CD14-positive monocyte (primary cell): ENCODE data around the gene TSPAN18. TPM values are rescaled to one million over a fixed set of nuclear protein-coding genes. Genes with fewer than 3 reads are reported as not detected.

Experiments
- DNase-seq, 3 donors: peaks; one replicate each; pipeline ENCODE4 v3.0.0-alpha.2; 2011 to 2022
- H2AFZ ChIP-seq: 2 replicates; pipeline ENCODE4 v1.6.0; 2012; ENCODE audit warnings: mild to moderate bottlenecking, low read depth, low read length, inconsistent platforms; ENCODE audit not compliant: insufficient read depth, poor library complexity, severe bottlenecking
- H3K27ac ChIP-seq, 2 donors: 1 replicate in 1 of 2; 2 replicates in 1 of 2; pipeline ENCODE4 v1.5.1; 2012 to 2013; ENCODE audit warnings: low read length in 2 of 2, control low read depth in 1 of 2, inconsistent platforms in 1 of 2, low read depth in 1 of 2, mild to moderate bottlenecking in 1 of 2
- H3K27me3 ChIP-seq, 2 donors: one replicate each; pipeline versions ENCODE4 v1.6.0 to v1.6.1; 2011 to 2013; ENCODE audit warnings: low read length in 2 of 2; ENCODE audit not compliant: control insufficient read depth in 2 of 2, insufficient read depth in 2 of 2
- H3K36me3 ChIP-seq, 2 donors: replicated peaks in 1 of 2; 1 replicate in 1 of 2; 2 replicates in 1 of 2; pipeline versions ENCODE4 v1.5.1 to v1.6.1; 2012 to 2013; ENCODE audit warnings: low read length in 2 of 2, control low read depth in 1 of 2, inconsistent platforms in 1 of 2, mild to moderate bottlenecking in 1 of 2; ENCODE audit not compliant: insufficient read depth in 2 of 2, control insufficient read depth in 1 of 2
- H3K4me1 ChIP-seq, 2 donors: 1 replicate in 1 of 2; 2 replicates in 1 of 2; pipeline versions ENCODE4 v1.5.1 to v1.6.1; 2012 to 2013; ENCODE audit warnings: low read length in 2 of 2, control low read depth in 1 of 2, inconsistent platforms in 1 of 2, mild to moderate bottlenecking in 1 of 2, moderate library complexity in 1 of 2; ENCODE audit not compliant: insufficient read depth in 2 of 2, control insufficient read depth in 1 of 2
- H3K4me2 ChIP-seq: replicated peaks from 2 replicates; pipeline ENCODE3; 2012; ENCODE audit warnings: low read length, moderate library complexity, mild to moderate bottlenecking; ENCODE audit not compliant: poor library complexity, severe bottlenecking; ENCODE audit errors: extremely low read depth
- H3K4me3 ChIP-seq, 3 experiments: fragments of 200-600 bp in 1 of 3; sonication (generic) in 1 of 3; replicated peaks in 1 of 3; 1 replicate in 2 of 3; 2 replicates in 1 of 3; pipeline ENCODE4 v1.5.1; 2011 to 2013; ENCODE audit warnings: low read length in 3 of 3, mild to moderate bottlenecking in 3 of 3, control low read depth in 2 of 3, low read depth in 2 of 3, inconsistent platforms in 1 of 3, moderate library complexity in 1 of 3
- H3K79me2 ChIP-seq: 2 replicates; pipeline ENCODE4 v1.6.0; 2012; ENCODE audit warnings: mild to moderate bottlenecking, control low read depth, inconsistent platforms, low read length, moderate library complexity; ENCODE audit not compliant: insufficient read depth
- H3K9ac ChIP-seq: 2 replicates; pipeline ENCODE4 v1.6.0; 2017; ENCODE audit warnings: low read length, mild to moderate bottlenecking; ENCODE audit not compliant: insufficient read depth, poor library complexity, severe bottlenecking
- H3K9me3 ChIP-seq, 2 donors: replicated peaks in 1 of 2; 1 replicate in 1 of 2; 2 replicates in 1 of 2; pipeline versions ENCODE4 v1.5.1 to v1.6.1; 2012 to 2013; ENCODE audit warnings: low read length in 2 of 2, control low read depth in 1 of 2; ENCODE audit not compliant: control insufficient read depth in 1 of 2, insufficient read depth in 1 of 2
- H4K20me1 ChIP-seq: 2 replicates; pipeline ENCODE4 v1.6.0; 2012; ENCODE audit warnings: mild to moderate bottlenecking, low read length, control low read depth, moderate library complexity; ENCODE audit not compliant: insufficient read depth
- H3K27ac Mint-ChIP-seq, 7 donors: one replicate each; pipeline ENCODE4 v1.8.0; 2020; ENCODE audit warnings: mild to moderate bottlenecking in 7 of 7, mixed read lengths in 7 of 7, moderate library complexity in 6 of 7, inconsistent platforms in 2 of 7
- H3K27me3 Mint-ChIP-seq, 3 donors: one replicate each; pipeline ENCODE4 v1.8.0; 2021 to 2022; ENCODE audit warnings: low read depth in 3 of 3, mild to moderate bottlenecking in 3 of 3, mixed read lengths in 3 of 3, moderate library complexity in 3 of 3, inconsistent platforms in 1 of 3
- H3K36me3 Mint-ChIP-seq, 2 donors: one replicate each; pipeline ENCODE4 v1.8.0; 2020; ENCODE audit warnings: mixed read lengths in 2 of 2, inconsistent platforms in 1 of 2, mild to moderate bottlenecking in 1 of 2
- H3K4me1 Mint-ChIP-seq: one replicate; pipeline ENCODE4 v1.8.0; 2020; ENCODE audit warnings: mild to moderate bottlenecking, mixed read lengths
- H3K4me3 Mint-ChIP-seq, 2 donors: one replicate each; pipeline ENCODE4 v1.8.0; 2020; ENCODE audit warnings: mild to moderate bottlenecking in 2 of 2, mixed read lengths in 2 of 2, moderate library complexity in 1 of 2
- H3K9me3 Mint-ChIP-seq, 7 donors: one replicate each; pipeline ENCODE4 v1.8.0; 2020 to 2022; ENCODE audit warnings: mixed read lengths in 7 of 7, mild to moderate bottlenecking in 6 of 7, moderate library complexity in 6 of 7, inconsistent platforms in 2 of 7
- CTCF ChIP-seq: fragments of 200-600 bp; IDR thresholded peaks from one replicate; pipeline ENCODE4 v1.8.0; 2022; ENCODE audit warnings: antibody characterized with exemption, mild to moderate bottlenecking
- WGBS: methylation state at CpG from one replicate; pipeline ENCODE4 v1.1.5; 2013; ENCODE audit warnings: missing lambda C conversion rate; ENCODE audit not compliant: insufficient coverage; 5-methylcytosine and 5-hydroxymethylcytosine counted together
- intact Hi-C, 2 donors: fragments of 100-400 bp; cut with micrococcal nuclease; formaldehyde crosslinking; loops; one replicate each; pipeline versions ENCODE4 v1.15.0 to v1.15.1; 2023
- polyA plus RNA-seq, 3 donors: library from polyadenylated mRNA; depleted of rRNA in 1 of 3; unstranded in 2 of 3; stranded (reverse) in 1 of 3; fragments of 300-500 nt in 2 of 3; fragments of >200 nt in 1 of 3; fragmentation: Illumina TruSeq in 2 of 3; gene quantifications; 1 replicate in 2 of 3; 2 replicates in 1 of 3; pipeline ENCODE4 v1.2.3, GENCODE V29; 2012 to 2021

The TSPAN18 gene
- polyA plus RNA-seq, 3 donors, result not detected

- H3K9me3 Mint-ChIP-seq, result peaks cover 0 to 7% (median 5%) of the 10 kb centered on the region in 7 donors
- H3K79me2 ChIP-seq, result no peaks in the 10 kb centered on the region
- no peaks in the 10 kb centered on the region for H3K36me3 Mint-ChIP-seq
- no peak overlapping the region for H3K4me3 Mint-ChIP-seq
- H4K20me1 ChIP-seq, result no peaks in the 10 kb centered on the region
- 91% methylated on average over 2 of the region's 5 CpGs for WGBS
- H3K9ac ChIP-seq, result no peak overlapping the region
- H3K27me3 Mint-ChIP-seq, result peaks cover 3 to 12% (median 6%) of the 10 kb centered on the region in 3 donors
- no peaks in the 10 kb centered on the region for H3K36me3 ChIP-seq
- no peaks in the 10 kb centered on the region for H3K27me3 ChIP-seq
- H3K27ac ChIP-seq, result no peak overlapping the region
- DNase-seq, result no peak
- no peak overlapping the region for H3K4me2 ChIP-seq
- peaks cover 14% of the 10 kb centered on the region for H3K4me1 Mint-ChIP-seq
- H2AFZ ChIP-seq, result no peak overlapping the region
- no peak overlapping the region for H3K27ac Mint-ChIP-seq
- TF ChIP-seq CTCF, result no peak
- peaks cover 8 to 10% of the 10 kb centered on the region in 2 donors for H3K4me1 ChIP-seq
- intact Hi-C loops, result no loop called here
- H3K9me3 ChIP-seq, result peaks cover 0 to 1% of the 10 kb centered on the region in 2 donors
- H3K4me3 ChIP-seq, result no peak overlapping the region
Observed at GRCh38 chr11:44876194-44876723, 149.5 kb downstream of the TSPAN18 start.

- no peaks in the 10 kb centered on the region for H3K79me2 ChIP-seq
- no peaks in the 10 kb centered on the region for H3K27me3 ChIP-seq
- Mint-ChIP-seq H3K36me3 (no peaks in the 10 kb centered on the region), H3K9me3 (peaks cover 0 to 3% (median 0%) of the 10 kb centered on the region in 7 donors), H3K4me3 (no peak overlapping the region), H3K4me1 (peaks cover 8% of the 10 kb centered on the region), H3K27ac (no peak overlapping the region), H3K27me3 (peaks cover 3 to 12% (median 6%) of the 10 kb centered on the region in 3 donors)
- H3K9ac ChIP-seq, result no peak overlapping the region
- H3K4me3 ChIP-seq, result no peak overlapping the region
- peaks cover 4 to 5% of the 10 kb centered on the region in 2 donors for H3K4me1 ChIP-seq
- DNase-seq, result no peak
- H4K20me1 ChIP-seq, result no peaks in the 10 kb centered on the region
- H3K4me2 ChIP-seq, result no peak overlapping the region
- no peak overlapping the region for H2AFZ ChIP-seq
- no peak overlapping the region for H3K27ac ChIP-seq
- intact Hi-C loops, result no loop called here
- no peaks in the 10 kb centered on the region for H3K9me3 ChIP-seq
- TF ChIP-seq CTCF, result no peak
- 82% methylated on average over 12 of the region's 12 CpGs for WGBS
- no peaks in the 10 kb centered on the region for H3K36me3 ChIP-seq
Observed at GRCh38 chr11:44876906-44877305, 150.1 kb downstream of the TSPAN18 start.
